NK-92 (cell line): Measurements from ENCODE around the gene C2orf81.
"Not testable (repeated sequence)": the region's sequence is repeated elsewhere in the genome, so short reads cannot be mapped to it uniquely, and the experiment has no call there.

Source experiments
- DNase-seq: peaks from one replicate; lab custom pipeline; 2025; ENCODE audit not compliant: unreplicated experiment; lab: John Stamatoyannopoulos, UW

C2orf81 gene

GRCh38 chr2:74442483-74443297 is 21.3 kb upstream of the C2orf81 start:
- DNase-seq: not testable (repeated sequence)

GRCh38 chr2:74441690-74442482 is 20.5 kb upstream of the C2orf81 start, which contains the start of gene RTKN:
RTKN (minus strand) TSS chr2:74441937; CDS start chr2:74441816, 121 bp downstream.
- no peak for DNase-seq

- no peak for DNase-seq
Measured at GRCh38 chr2:74441170-74441689, 19.8 kb upstream of the C2orf81 start.

GRCh38 chr2:74440378-74441169 is 19.2 kb upstream of the C2orf81 start:
- DNase-seq: no peak

GRCh38 chr2:74439803-74440377 is 18.5 kb upstream of the C2orf81 start:
- no peak for DNase-seq

- no peak for DNase-seq
Measured at GRCh38 chr2:74439373-74439772, 18.0 kb upstream of the C2orf81 start.

GRCh38 chr2:74438248-74438647 is 16.8 kb upstream of the C2orf81 start:
- no peak for DNase-seq

- no peak for DNase-seq
Measured at GRCh38 chr2:74436848-74437695, 15.7 kb upstream of the C2orf81 start.

- no peak for DNase-seq
Measured at GRCh38 chr2:74436111-74436805, 14.8 kb upstream of the C2orf81 start.

GRCh38 chr2:74430502-74430901 is 9.1 kb upstream of the C2orf81 start:
- no peak for DNase-seq

GRCh38 chr2:74429487-74430451 is 8.3 kb upstream of the C2orf81 start:
- no peak for DNase-seq

GRCh38 chr2:74428675-74429074 is 7.3 kb upstream of the C2orf81 start:
- no peak for DNase-seq

- no peak for DNase-seq
Measured at GRCh38 chr2:74427551-74427950, 6.1 kb upstream of the C2orf81 start.

GRCh38 chr2:74426181-74426758 is 4.9 kb upstream of the C2orf81 start:
- DNase-seq: no peak

- no peak for DNase-seq
Measured at GRCh38 chr2:74425523-74425922, 4.1 kb upstream of the C2orf81 start.

- DNase-seq: no peak
Measured at GRCh38 chr2:74424995-74425406, 3.6 kb upstream of the C2orf81 start.

GRCh38 chr2:74424139-74424992 is 2.9 kb upstream of the C2orf81 start:
- DNase-seq: no peak
